Kidney (tissue), 14 donors: ENCODE measurements around the gene RIT2. TPM values are rescaled to one million over a fixed set of nuclear protein-coding genes. Genes with fewer than 3 reads are reported as not detected.

Experiments used
- DNase-seq, 5 donors: peaks; one replicate each; pipeline ENCODE4 v3.0.0-alpha.2; 2013 to 2020
- FAIRE-seq: peaks from 2 replicates; lab custom pipeline; 2012; peaks lifted over from hg19 to GRCh38; lab: Jason Lieb, UNC
- H3K27ac ChIP-seq, 2 donors: one replicate each; pipeline ENCODE4 v1.7.0; 2013; ENCODE audit warnings: low read depth in 2 of 2, low read length in 2 of 2, inconsistent platforms in 1 of 2
- H3K27me3 ChIP-seq: one replicate; pipeline ENCODE4 v1.7.1; 2013; ENCODE audit warnings: low read length, inconsistent platforms; ENCODE audit not compliant: control insufficient read depth, insufficient read depth
- H3K36me3 ChIP-seq, 3 donors: one replicate each; pipeline versions ENCODE4 v1.7.0 to v1.7.1; 2013; ENCODE audit warnings: low read length in 3 of 3, control low read depth in 1 of 3, inconsistent platforms in 1 of 3; ENCODE audit not compliant: insufficient read depth in 3 of 3, control insufficient read depth in 2 of 3
- H3K4me1 ChIP-seq, 3 donors: one replicate each; pipeline versions ENCODE4 v1.7.0 to v1.7.1; 2013; ENCODE audit warnings: low read length in 3 of 3, inconsistent platforms in 1 of 3, low read depth in 1 of 3; ENCODE audit not compliant: control insufficient read depth in 2 of 3, insufficient read depth in 2 of 3
- H3K4me3 ChIP-seq, 3 donors: one replicate each; pipeline versions ENCODE4 v1.7.0 to v1.8.1; 2013; ENCODE audit warnings: low read length in 3 of 3, control low read depth in 1 of 3, inconsistent platforms in 1 of 3
- H3K9ac ChIP-seq, 3 donors: one replicate each; pipeline versions ENCODE4 v1.7.0 to v1.7.1; 2013; ENCODE audit warnings: low read length in 3 of 3, control low read depth in 1 of 3, inconsistent platforms in 1 of 3
- H3K9me3 ChIP-seq, 3 donors: one replicate each; pipeline versions ENCODE4 v1.7.0 to v1.7.1; 2013; ENCODE audit warnings: low read length in 3 of 3, control low read depth in 1 of 3, inconsistent platforms in 1 of 3; ENCODE audit not compliant: control insufficient read depth in 2 of 3, insufficient read depth in 1 of 3
- CTCF ChIP-seq: IDR thresholded peaks from 3 replicates; pipeline ENCODE4 v1.5.1; 2012; ENCODE audit warnings: mild to moderate bottlenecking, moderate library complexity, borderline replicate concordance; ENCODE audit not compliant: insufficient read depth; ENCODE audit errors: extremely low read depth
- intact Hi-C: fragments of 100-400 bp; cut with DNase I; formaldehyde crosslinking; loops from one replicate; pipeline ENCODE4 v1.11.1; 2022
- polyA plus RNA-seq: library from polyadenylated mRNA; stranded (reverse); fragments of 350-450 nt; fragmentation: Illumina TruSeq; extraction: RNeasy Lipid Tissue Mini Kit (QIAGEN cat#74804); gene quantifications from one replicate; pipeline ENCODE4 v1.2.3, GENCODE V29; 2014; ENCODE audit warnings: low read depth, low replicate concordance; ENCODE audit not compliant: insufficient read depth
- total RNA-seq: library from RNA; stranded (reverse); fragmentation: NEBNext Ultra II Directional; extraction: Animal tissue kit (Norgen Biotek cat#: 25700); gene quantifications from one replicate; pipeline ENCODE4 v1.2.1, GENCODE V29; 2021
- donor health status: control.
- donor health status: control.
- donor health status: control.
- donor health status: control.
- donor health status: control.
- donor health status: DM: yes; HTN: yes; CAD: no.
- donor health status: Normal renal cell carcinoma (clear cell type).

RIT2 gene
- total and polyA plus RNA-seq, 2 donors from 2014 or later = not detected

- no peaks in the 10 kb centered on the region for H3K27me3 ChIP-seq
- no peaks in the 10 kb centered on the region for H3K36me3 ChIP-seq
- peak; percentile 29 for FAIRE-seq
- no peak overlapping the region for H3K27ac ChIP-seq
- intact Hi-C loops = no loop called here
- no peak overlapping the region for H3K9ac ChIP-seq
- no peak for TF ChIP-seq CTCF
- peak in 2 of 5 donors; percentile 24 to 72 for DNase-seq
- no peaks in the 10 kb centered on the region for H3K9me3 ChIP-seq
- H3K4me1 ChIP-seq = peaks cover 0 to 3% (median 0%) of the 10 kb centered on the region in 3 donors
- no peak overlapping the region for H3K4me3 ChIP-seq
These were observed 184.0 kb downstream of the RIT2 start for GRCh38 chr18:42931491-42931890.

GRCh38 chr18:42929857-42930256, 185.6 kb downstream of the RIT2 start:
- FAIRE-seq (no peak), DNase-seq (no peak)
- intact Hi-C loops = no loop called here
- no peaks in the 10 kb centered on the region for H3K36me3 ChIP-seq
- no peak overlapping the region for H3K9ac ChIP-seq
- H3K27me3 ChIP-seq = no peaks in the 10 kb centered on the region
- H3K4me1 ChIP-seq = peaks cover 0 to 3% (median 0%) of the 10 kb centered on the region in 3 donors
- no peak overlapping the region for H3K4me3 ChIP-seq
- H3K27ac ChIP-seq = no peak overlapping the region
- TF ChIP-seq CTCF = no peak
- no peaks in the 10 kb centered on the region for H3K9me3 ChIP-seq

- TF ChIP-seq CTCF = no peak
- intact Hi-C loops = no loop called here
- peaks cover 0 to 3% (median 0%) of the 10 kb centered on the region in 3 donors for H3K4me1 ChIP-seq
- no peaks in the 10 kb centered on the region for H3K36me3 ChIP-seq
- no peak overlapping the region for H3K4me3 ChIP-seq
- no peaks in the 10 kb centered on the region for H3K9me3 ChIP-seq
- FAIRE-seq = no peak
- H3K9ac ChIP-seq = no peak overlapping the region
- H3K27me3 ChIP-seq = no peaks in the 10 kb centered on the region
- H3K27ac ChIP-seq = no peak overlapping the region
- no peak for DNase-seq
These were observed 186.3 kb downstream of the RIT2 start for GRCh38 chr18:42929181-42929580.

- intact Hi-C loops = no loop called here
- Histone ChIP-seq H3K27ac (no peak overlapping the region), H3K9me3 (no peaks in the 10 kb centered on the region), H3K36me3 (no peaks in the 10 kb centered on the region), H3K9ac (no peak overlapping the region), H3K27me3 (no peaks in the 10 kb centered on the region), H3K4me3 (no peak overlapping the region), H3K4me1 (no peaks in the 10 kb centered on the region)
- FAIRE-seq = no peak
- TF ChIP-seq CTCF = no peak
- no peak for DNase-seq
These were observed 190.4 kb downstream of the RIT2 start for GRCh38 chr18:42925036-42925435.
